HFFc6 (cell line): ENCODE measurements around the gene PLPP1. TPM values are rescaled to one million over a fixed set of nuclear protein-coding genes. Genes with fewer than 3 reads are reported as not detected.

Source experiments
- DNase-seq: peaks from one replicate; pipeline ENCODE4 v3.0.0-alpha.2; 2018
- H3K27ac Mint-ChIP-seq: 2 replicates; pipeline ENCODE4 v1.8.0; 2020; ENCODE audit warnings: mild to moderate bottlenecking, mixed read lengths
- H3K27me3 Mint-ChIP-seq: 2 replicates; pipeline ENCODE4 v1.8.0; 2021; ENCODE audit warnings: mild to moderate bottlenecking, moderate library complexity, mixed read lengths; ENCODE audit not compliant: insufficient read depth
- H3K36me3 Mint-ChIP-seq: 2 replicates; pipeline ENCODE4 v1.8.0; 2021; ENCODE audit warnings: low read depth, mixed read lengths
- H3K4me1 Mint-ChIP-seq: 2 replicates; pipeline ENCODE4 v1.8.0; 2020; ENCODE audit warnings: low read depth, mixed read lengths
- H3K4me3 Mint-ChIP-seq: 2 replicates; pipeline ENCODE4 v1.8.0; 2020; ENCODE audit warnings: mild to moderate bottlenecking, moderate library complexity, mixed read lengths
- H3K9me3 Mint-ChIP-seq: 2 replicates; pipeline ENCODE4 v1.8.0; 2020; ENCODE audit warnings: mild to moderate bottlenecking, mixed read lengths
- CTCF ChIP-seq: fragments of 200-600 bp; sonication (generic); IDR thresholded peaks from 2 replicates; pipeline ENCODE4 v1.5.0; 2021; ENCODE audit warnings: antibody characterized with exemption, mild to moderate bottlenecking
- microRNA-seq: library from miRNA; unstranded; fragments of <30 nt; microRNA quantifications from one replicate; pipeline ENCODE4, GENCODE V29; 2019
- total RNA-seq, 6 experiments: library from RNA; stranded (reverse); fragmentation: NEBNext Ultra II Directional; extraction: Animal tissue kit (Norgen Biotek cat#: 25700); gene quantifications; 2 replicates in 1 of 6; 3 replicates in 5 of 6; pipeline ENCODE4 v1.2.3, GENCODE V29; 2021

Gene PLPP1
- total RNA-seq, 6 experiments from 2014 or later, result 20.4 to 28.0 (median 23.3) TPM

- Mint-ChIP-seq H3K27ac (no peak overlapping the region; the same call in 1 of the 2 replicates), H3K4me1 (peaks cover 22% of the 10 kb centered on the region), H3K27me3 (peaks cover 2% of the 10 kb centered on the region; the same call in 1 of the 2 replicates), H3K9me3 (no peaks in the 10 kb centered on the region), H3K36me3 (peaks cover 57% of the 10 kb centered on the region), H3K4me3 (no peak overlapping the region)
- DNase-seq, result no peak
- TF ChIP-seq CTCF, result no peak
These were observed 157.0 kb downstream of the PLPP1 start for GRCh38 chr5:55377810-55378209.

Small RNAs within 50 kb of the gene (microRNA-seq; reads per million reads assigned to microRNA genes)
- gene MIR5687, result not detected

Other genes starting within 250 kb of the PLPP1 start
- 10 to 100 TPM; 35.7 to 45.8 (median 41.7) TPM for gene DHX29, start 227.3 kb downstream of the PLPP1 start, total RNA-seq
- gene MTREX, start 227.0 kb downstream of the PLPP1 start, total RNA-seq, result 10 to 100 TPM; 65.1 to 78.2 (median 70.1) TPM
- gene SLC38A9, start 177.4 kb upstream of the PLPP1 start, total RNA-seq, result 10 to 100 TPM; 12.2 to 16.5 (median 13.2) TPM
- gene DDX4, start 203.1 kb upstream of the PLPP1 start, total RNA-seq, result not detected